Measurements from ENCODE around the gene CARNS1.

Gene CARNS1

GRCh38 chr11:67428052-67429001 is 12.8 kb downstream of the CARNS1 start, which contains the start of gene RPS6KB2:
Gene RPS6KB2 (plus strand): TSS chr11:67428494. CDS start chr11:67428546, 52 bp downstream.
- DNase-seq (ENCODE audit: low spot score): peak; percentile 98

GRCh38 chr11:67429038-67429668 is 13.7 kb downstream of the CARNS1 start:
- DNase-seq (ENCODE audit: low spot score): no peak

GRCh38 chr11:67429722-67430121 is 14.2 kb downstream of the CARNS1 start:
- DNase-seq (ENCODE audit: low spot score): no peak

- DNase-seq (ENCODE audit: low spot score): no peak
These were observed 16.1 kb downstream of the CARNS1 start for GRCh38 chr11:67431346-67432249.

- DNase-seq (ENCODE audit: low spot score): no peak
These were observed 17.3 kb downstream of the CARNS1 start for GRCh38 chr11:67432655-67433349.

GRCh38 chr11:67433536-67434394 is 18.3 kb downstream of the CARNS1 start:
- no peak for DNase-seq (ENCODE audit: low spot score)

GRCh38 chr11:67434395-67434881 is 19.0 kb downstream of the CARNS1 start:
- no peak for DNase-seq (ENCODE audit: low spot score)

- no peak for DNase-seq (ENCODE audit: low spot score)
These were observed 19.7 kb downstream of the CARNS1 start for GRCh38 chr11:67435031-67435726.

- no peak for DNase-seq (ENCODE audit: low spot score)
These were observed 20.4 kb downstream of the CARNS1 start for GRCh38 chr11:67435727-67436458.

GRCh38 chr11:67436459-67437081 is 21.1 kb downstream of the CARNS1 start:
- no peak for DNase-seq (ENCODE audit: low spot score)

- no peak for DNase-seq (ENCODE audit: low spot score)
These were observed 21.8 kb downstream of the CARNS1 start, which contains the start of gene PTPRCAP for GRCh38 chr11:67437082-67437808. Gene PTPRCAP (minus strand): TSS chr11:67437682. CDS start chr11:67437619, 63 bp downstream.

GRCh38 chr11:67437809-67438157 is 22.3 kb downstream of the CARNS1 start:
- DNase-seq (ENCODE audit: low spot score): no peak

- no peak for DNase-seq (ENCODE audit: low spot score)
These were observed 22.9 kb downstream of the CARNS1 start for GRCh38 chr11:67438158-67438902.

GRCh38 chr11:67439321-67440228 is 24.1 kb downstream of the CARNS1 start:
- peak; percentile 47 for DNase-seq (ENCODE audit: low spot score)

GRCh38 chr11:67440229-67441097 is 25.0 kb downstream of the CARNS1 start:
- no peak for DNase-seq (ENCODE audit: low spot score)
